ENCODE measurements around the gene GAL3ST1.
"Not testable (repeated sequence)": the region's sequence is repeated elsewhere in the genome, so short reads cannot be mapped to it uniquely, and the experiment has no call there.

The GAL3ST1 gene

DNA sequence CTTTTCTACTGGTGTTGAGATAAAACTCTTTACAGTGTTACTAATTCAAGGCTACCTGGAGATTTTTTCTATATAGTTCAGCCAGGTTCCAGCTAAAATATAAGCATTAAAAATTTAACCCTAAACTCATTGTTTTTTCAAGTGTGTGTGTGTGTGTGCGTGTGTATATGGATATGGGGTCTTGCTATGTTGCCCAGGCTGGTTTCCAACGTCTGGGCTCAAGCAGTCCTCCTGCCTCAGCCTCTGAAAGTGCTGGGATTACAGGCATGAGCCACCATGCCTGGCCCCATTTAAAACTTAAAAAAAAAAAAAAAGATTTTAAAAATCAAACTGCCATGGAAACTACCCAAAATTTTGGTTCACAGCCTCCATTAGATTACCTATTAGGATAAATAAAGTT is 21.7 kb upstream of the GAL3ST1 start:
- no peak for DNase-seq (ENCODE audit: low read depth)

DNA sequence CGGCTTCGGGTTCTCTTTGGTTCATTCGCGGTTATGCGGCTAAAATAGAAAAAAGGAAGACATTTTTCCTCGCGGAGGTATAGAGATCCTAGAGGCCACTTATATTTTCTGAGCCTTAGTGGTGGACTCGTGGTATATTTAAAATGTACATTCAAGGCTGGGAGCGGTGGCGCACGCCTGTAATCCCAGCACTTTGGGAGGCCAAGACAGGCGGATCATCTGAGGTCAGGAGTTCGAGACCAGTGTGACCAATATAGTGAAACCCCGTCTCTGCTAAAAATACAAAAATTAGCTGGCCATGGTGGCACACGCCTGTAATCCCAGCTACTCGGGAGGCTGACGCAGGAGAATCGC is 17.9 kb upstream of the GAL3ST1 start:
- DNase-seq (ENCODE audit: low read depth) = not testable (repeated sequence)

DNA sequence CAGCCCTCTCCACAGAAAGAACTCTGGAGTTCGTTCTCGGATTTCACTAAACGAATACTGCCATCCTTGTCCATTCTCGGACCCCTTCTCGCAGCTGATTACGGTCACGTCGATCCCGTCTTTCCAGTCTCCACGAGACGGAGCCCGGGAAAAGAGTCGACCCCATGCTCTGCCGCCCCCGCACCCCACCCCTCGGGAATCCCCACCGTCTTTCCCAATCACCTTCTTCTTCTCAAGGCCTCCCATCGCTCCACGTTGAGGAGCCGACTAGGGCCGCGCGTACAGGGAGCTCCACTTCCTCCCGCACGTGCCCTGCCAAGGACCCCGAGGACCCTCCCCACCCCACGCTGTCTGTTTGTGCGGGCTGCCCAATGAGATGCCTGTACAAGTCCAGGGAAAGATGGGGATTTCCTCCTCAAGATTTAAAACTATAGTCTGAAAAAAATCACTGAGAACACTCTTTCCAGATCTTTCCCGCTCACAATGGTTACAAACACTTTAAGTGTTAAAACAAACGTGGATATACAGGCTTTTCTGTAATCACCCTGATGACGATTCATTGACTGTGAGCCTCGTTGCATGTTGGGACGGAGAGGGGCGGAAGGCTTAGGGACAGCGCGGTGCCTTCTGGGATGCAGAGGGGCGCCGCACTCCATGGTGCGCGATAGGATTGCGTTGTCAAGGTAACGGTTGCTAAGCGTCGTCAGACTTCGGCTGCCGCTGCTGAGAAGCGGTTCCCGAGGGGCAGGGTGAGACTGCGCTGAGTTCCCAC is 17.3 kb upstream of the GAL3ST1 start, which contains the start of gene PES1:
TSS of gene PES1 (minus strand) at position 323 of the 772 bp plus-strand sequence. CDS start at position 246, 77 bp downstream.
- peak; percentile 90 for DNase-seq (ENCODE audit: low read depth)

DNA sequence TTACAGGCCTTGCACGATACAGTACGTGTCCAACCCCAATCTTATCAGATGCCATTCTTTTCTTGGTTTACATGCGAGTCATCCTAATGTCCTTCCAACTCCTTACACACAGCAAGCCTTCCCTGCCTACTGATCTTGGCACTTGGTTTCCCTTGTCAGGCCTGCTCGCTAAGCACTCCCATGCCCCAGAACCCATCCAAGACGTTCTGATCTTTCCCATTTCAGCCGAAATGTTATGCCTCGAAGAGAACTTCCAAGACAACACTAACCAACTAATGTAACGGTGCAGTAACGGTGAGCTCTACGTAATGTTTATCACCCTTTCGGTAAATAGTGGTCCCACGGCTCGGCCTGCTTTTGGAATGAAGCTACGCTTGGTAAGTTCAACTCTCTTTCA is 16.7 kb upstream of the GAL3ST1 start:
- DNase-seq (ENCODE audit: low read depth) = no peak

DNA sequence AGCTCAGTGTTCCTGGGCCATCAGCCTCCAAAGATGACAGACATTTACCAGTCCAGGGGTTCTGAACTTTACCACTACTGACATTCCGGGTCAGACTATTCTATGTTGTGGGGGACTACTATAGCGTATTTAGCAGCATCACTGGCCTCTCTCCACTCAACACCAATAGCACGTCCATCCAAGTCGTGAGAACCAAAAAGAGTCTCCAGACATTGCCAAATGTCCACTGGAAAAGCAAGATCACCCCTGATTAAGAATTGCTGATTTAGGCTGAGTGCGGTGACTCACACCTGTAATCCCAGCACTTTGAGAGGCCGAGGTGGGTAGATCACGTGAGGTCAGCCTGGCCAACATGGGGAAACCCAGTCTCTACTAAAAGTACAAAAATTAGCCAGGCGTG is 11.9 kb upstream of the GAL3ST1 start:
- no peak for DNase-seq (ENCODE audit: low read depth)

DNA sequence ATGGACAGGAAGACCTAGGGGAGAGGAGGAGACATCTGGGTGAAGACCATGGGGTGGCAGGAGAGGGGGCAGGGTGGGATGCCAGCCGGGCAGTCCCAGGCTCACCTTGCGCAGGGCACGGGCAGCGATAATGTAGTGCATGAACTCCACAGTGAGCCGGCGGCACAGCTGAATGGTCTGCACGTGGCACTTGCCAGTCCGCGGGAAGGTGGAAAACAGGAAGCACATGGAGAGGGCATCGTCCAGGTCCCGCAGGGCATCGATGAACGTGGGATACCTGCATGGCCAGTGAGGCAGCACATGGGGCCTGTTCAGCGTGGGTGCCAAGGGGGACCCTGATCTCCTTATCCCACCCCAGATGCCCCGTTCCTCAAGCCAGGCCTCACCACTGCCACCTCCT is 10.0 kb upstream of the GAL3ST1 start:
- no peak for DNase-seq (ENCODE audit: low read depth)

DNA sequence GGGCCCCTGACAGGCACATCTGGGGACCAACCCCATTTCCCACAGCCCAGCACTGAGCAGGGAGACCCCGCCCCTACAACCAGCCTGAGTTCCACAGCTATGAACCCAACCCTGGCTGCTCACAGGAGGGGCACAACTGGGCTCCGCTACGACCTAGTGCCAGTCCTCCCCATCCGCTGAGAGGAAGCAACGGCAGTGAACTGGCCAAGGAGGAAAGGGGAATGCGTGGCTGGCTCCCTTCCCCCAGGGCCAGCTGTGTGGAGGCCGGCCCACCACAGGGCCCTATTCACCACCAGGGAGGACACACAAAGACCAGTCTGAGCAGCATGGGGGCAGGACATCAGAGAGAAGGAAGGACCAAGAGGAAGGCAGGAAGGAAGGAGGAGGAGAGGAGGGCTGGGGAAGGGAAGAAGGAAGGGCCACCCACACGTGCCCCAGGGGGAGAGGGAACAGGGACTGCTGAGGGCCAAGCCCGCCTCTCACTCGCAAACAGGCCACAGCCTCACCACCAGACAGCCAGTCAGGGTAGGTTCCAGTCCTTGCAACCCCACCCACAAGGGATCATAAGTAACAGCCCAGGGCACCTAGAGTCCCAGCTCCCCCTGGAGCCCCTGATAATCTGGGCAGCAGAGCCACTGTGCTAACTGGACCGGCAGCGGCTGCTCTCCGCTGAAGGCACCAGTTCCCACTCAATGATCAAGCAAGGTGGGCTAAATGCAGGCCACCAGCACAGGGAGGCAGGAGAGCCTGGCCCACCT is 8.5 kb upstream of the GAL3ST1 start:
- no peak for DNase-seq (ENCODE audit: low read depth)

DNA sequence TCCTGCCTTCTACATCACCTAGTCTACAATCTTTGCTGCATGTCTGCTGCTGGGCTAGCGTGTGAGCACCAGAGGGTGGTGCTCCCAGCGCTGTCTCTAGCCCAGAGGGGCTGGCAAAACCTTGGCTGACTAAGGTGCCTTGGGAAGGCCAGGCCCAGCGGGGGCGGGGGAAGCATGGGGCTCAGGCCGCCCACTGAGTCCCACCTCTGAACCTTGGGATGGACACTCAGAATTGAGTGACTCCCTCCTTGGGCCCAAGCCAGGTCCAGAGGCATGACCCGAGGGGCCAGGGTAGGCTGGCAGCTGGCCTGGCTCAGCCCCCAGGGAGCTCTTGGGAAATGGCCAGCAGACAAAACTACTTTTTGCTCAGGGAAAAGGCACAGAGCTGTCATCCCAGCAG is 7.6 kb upstream of the GAL3ST1 start:
- DNase-seq (ENCODE audit: low read depth) = no peak

DNA sequence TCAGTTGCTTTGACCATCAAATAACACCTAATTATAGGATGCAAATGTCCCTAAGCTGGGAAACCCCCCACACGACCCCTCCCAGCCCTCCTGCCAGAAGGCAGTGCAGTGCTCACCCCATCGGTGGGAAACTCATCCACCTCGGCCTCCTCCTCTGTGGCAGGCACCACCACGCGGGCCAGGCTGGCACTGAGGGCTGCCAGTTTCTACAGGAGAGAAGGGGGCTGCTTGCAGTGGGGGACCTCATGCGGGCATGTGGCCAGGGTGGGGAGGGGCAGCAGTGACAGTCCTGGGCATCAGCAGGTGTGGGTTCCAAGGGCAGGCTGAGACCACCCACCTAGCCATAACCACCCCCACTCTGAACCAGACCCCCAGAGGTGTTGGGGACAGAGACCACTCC is 6.4 kb upstream of the GAL3ST1 start:
- no peak for DNase-seq (ENCODE audit: low read depth)

DNA sequence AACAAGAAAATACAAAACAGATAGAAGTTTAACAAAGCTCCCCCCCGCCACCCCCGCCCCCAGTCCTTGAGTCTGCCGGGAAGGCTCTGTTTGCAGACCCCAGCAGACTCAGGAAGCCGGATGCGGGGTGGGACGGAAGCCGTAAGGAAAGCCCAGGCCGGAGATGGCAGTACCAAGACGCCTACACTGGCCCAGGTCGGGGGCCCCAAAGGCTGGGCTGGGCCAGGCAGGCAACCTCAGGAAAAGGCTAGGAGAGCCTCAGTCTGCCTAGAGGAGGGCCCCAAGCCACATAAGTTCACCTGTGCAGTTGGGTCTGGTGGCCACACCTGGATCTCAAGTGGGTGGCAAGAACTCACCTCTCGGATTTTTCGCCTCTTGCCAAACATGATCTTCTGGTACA is 4.0 kb upstream of the GAL3ST1 start:
- DNase-seq (ENCODE audit: low read depth) = no peak

DNA sequence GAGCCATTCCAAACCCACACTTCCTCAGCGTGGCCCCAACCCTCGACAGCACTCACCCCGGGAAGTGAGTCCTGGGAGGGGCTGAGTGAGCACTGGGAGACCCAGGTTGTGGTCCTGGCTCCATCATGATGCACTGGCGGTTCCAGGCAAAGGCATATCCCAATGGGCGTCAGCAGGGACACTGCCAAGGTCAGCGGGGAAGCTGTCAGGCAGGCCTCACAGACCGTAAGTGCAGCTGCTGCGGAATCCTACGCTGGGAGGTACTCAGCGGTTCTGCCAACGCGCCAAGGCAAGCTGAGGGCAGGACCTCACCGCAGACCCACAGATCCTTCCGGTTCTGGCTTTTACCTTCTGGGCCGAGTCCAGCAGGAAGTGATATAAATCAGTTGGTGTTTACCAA is 1.4 kb upstream of the GAL3ST1 start:
- DNase-seq (ENCODE audit: low read depth) = no peak

DNA sequence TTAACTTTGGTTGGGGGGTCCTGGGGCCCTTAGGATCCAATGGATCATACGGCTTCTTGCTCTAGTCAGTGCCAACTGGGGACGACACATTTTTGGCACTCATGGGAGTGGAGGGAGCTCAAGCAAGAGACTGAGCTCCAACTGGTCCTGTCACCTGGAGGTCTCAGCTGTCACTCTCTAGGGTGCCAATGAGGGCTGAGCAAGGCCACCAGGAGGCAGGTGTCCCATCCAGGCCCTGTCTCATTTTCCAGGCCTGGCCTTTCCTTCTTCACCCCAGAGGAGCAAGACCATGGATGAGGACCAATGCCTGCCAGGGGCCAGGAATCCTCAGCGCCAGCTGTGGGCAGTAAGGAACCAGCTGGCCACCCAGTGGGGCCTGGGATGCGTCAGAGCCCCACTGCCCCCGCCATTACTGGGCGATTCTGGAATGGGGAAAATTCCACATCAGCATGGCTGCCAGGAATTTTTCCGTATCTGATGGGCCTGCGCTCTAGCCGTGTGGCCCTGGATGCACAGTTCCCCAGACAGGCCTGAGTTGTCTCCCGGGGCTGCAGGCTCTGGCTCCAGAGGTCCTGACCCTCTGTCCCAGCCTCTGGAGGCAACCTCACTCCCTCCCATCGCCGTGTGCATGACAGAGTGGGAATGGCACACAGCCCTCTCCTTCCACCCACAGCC is 669 bp upstream of the GAL3ST1 start:
- DNase-seq (ENCODE audit: low read depth) = no peak

DNA sequence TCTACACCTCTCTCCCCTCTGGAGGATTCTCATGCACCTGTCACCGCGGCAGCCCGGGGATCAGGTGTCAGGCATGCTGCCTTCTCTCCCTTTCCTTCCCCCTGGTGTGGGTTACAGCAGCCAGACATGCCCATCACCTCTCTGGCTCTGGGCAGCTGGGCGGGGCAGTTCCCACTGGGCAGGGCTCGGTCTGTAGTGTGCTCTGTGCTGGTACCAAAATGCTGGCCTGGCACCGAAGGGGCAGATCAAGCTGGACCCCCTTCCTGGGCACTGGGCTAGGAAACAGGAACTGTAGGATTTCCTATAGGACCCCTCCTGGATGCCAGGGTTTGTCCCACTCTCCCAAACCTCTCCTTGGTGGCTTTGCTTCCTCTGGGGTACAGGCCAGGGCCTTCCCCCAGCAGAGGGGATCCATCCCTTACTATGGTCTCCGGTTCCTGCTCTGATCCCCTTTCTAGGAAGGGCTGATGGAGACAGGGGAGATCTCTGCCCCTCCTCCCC is 821 bp downstream of the GAL3ST1 start:
- no peak for DNase-seq (ENCODE audit: low read depth)

DNA sequence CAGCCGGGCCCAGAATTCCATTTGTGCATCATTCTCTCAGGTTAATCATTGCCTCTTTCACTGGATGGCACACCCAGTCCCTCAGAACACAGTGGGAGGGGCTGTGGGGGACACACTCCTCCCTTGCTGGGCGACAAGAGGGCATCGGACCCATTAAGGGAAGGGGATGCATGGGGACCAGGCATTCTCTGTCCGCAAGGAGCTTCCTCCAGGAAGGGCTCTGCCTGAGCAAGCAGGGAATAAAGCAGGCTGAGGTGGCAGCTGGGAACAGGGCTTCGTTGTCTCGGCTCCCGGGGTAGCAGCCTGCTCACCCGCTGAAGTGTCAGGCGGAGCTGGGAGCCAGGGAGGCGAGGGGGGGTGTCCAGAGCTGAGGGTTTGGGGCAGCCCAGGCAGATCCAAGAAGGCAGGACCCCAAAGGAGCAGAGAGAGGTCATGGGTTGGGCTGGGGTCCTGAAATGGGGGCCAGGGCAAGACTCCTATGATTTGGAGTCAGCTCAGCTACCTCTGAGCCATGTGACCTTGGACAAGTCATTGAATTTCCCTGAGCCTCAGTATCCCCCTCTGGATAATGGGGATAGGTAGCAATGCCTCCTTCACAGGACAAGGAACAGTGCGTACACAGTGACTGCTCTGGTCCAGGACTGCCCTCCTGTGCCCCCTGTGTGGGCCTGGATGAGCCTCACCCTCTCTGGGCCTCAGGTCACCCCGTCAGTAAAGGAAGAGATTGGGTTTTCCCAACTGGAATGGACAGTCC is 1.4 kb downstream of the GAL3ST1 start:
- DNase-seq (ENCODE audit: low read depth) = no peak

DNA sequence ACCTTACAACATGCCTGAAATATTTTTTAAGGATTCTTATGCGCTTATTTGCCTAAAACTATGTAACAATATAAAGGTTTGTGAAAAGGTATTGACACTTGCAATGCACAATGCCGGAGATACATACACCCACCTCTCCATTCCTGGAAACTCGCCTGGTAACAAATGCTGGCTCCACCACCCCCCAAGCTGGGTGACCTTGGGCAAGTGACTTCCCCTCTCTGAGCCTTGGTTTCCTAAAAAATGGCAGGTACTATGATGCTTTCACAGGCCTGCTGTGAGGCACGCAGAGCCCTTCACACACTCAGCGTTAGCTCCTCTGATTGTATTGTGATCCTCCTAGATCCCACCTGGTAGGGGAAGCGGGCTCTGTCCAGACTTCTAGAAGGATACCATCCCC is 2.3 kb downstream of the GAL3ST1 start:
- DNase-seq (ENCODE audit: low read depth) = no peak

DNA sequence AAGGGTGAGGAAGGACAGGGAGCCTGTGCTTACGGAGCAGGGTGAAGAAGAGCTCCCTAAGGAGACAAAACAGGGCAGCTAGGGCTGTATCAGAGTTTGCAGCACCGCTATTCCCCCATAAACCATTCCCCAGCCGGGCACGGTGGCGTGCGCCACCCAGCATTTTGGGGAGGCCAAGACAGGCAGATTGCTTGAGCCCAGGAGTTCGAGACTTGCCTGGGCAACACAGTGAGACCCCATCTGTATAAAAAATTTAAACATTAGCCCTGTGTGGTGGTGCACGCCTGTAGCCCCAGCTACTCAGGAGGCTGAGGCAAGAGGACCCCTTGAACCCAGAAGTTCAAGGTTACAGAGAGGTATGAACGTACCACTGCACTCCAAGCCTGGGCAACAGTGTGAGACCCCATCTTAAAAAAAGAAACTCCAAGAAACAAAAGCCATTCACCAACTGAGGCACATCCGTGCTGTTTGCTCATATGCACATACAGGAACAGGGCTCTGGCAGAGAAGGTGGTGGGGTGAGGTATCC is 4.7 kb downstream of the GAL3ST1 start:
- no peak for DNase-seq (ENCODE audit: low read depth)

DNA sequence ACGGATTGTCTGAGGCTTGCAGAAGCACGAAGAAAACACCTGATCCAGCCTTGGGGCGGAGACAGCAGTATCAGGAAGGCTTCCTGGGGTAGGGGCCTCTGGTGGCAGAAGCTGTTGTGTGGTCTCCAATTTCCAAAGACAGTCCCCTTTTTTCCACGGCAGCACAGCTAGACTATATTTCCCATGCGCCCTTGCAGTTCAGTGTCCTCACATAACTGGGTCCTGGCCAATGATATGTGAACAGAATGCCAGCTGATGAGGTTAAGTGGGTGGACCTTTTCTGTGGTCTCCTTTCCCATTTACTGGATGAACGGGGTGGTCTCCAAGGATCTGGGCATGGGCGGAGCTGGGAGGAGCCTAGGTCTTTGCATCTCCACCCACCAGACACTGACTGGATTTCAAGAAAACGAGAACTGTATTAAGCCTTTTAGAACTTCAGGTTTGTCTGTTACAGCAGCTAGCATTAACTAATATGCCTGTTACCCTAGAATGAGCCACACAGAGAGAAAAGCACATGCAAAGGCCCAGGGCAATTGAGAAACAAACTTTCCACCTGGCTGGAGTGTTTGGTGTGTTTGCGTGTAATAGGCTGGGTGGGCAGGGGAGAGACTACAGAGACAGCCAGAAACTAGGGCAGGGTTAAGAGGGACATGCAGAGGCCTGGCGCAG is 6.2 kb downstream of the GAL3ST1 start:
- no peak for DNase-seq (ENCODE audit: low read depth)

DNA sequence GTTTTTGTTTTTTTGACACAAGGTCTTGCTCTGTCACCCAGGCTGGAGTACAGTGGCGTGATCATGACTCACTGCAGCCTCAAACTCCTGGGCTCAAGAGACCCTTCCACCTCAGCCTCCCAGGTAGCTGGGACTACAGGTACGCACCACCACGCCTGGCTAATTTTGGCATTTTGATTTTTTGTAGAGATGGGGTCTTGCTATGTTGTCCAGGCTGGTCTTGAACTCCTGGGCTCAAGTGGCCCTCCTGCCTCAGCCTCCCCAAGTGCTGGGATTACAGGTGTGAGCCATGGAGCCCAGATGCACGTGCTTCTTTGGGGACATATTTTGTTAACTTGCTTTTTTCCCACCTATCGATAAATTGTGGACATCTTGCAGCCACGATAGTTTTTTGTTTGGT is 7.2 kb downstream of the GAL3ST1 start:
- DNase-seq (ENCODE audit: low read depth) = not testable (repeated sequence)

DNA sequence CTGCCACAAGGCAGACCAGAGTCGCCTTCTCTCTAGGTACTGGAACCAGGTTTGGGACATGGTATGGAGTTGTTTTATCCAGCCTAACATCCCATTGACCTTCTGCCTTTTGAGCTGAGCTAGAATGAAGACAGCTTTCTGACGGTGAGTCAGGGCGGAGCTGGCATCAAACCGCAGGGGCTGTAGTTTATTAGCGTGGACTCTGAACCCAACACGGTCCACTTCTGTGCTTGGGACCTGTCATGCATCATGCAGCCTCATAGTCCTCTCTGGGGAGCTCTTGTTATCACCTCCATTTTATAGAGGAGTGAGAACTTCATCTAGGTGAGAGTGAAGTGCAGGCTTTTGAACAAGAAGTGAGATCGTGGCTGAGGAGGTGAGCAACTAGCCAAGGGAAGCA is 8.3 kb downstream of the GAL3ST1 start:
- no peak for DNase-seq (ENCODE audit: low read depth)

DNA sequence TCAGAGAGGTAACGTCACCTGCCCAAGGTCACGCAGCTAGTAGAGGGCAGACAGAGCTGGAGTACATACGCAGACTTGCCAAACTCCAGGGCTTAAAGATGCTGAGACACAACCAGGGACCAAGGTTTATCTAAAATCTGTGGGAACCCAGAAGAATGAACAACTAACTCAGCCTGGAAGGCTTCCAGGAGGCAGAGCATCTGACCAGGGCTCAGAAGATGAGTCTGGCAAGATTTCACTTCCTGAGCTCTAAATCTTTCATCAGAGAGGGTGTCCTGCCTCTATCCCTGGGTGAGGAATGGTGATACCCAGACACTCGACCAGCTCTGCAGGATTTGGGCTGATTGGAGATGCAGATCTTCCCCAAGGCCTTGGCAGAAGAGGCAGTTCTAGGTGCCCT is 9.1 kb downstream of the GAL3ST1 start:
- DNase-seq (ENCODE audit: low read depth) = no peak

DNA sequence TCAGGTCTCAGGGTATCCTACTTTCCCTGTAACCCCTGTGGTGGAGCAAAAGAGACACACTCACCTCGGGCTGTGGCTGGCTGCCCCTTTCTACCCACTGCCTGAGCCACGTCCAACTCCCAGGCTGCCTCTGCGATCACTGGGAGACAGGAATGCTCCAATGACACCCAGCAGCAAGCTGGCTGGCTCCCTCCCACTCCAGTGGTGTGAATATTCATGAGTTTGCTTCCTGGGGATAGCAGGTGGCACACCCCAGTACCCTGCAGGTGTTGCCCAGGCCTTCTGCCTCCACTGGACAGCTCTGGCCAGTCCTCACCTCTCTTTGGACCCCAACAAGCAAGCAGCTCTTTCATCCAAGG is 9.7 kb downstream of the GAL3ST1 start:
- DNase-seq (ENCODE audit: low read depth) = no peak

All from T-helper 22 cell (primary cell).